Measurements from ENCODE around the gene LACRT.

Gene LACRT

DNA sequence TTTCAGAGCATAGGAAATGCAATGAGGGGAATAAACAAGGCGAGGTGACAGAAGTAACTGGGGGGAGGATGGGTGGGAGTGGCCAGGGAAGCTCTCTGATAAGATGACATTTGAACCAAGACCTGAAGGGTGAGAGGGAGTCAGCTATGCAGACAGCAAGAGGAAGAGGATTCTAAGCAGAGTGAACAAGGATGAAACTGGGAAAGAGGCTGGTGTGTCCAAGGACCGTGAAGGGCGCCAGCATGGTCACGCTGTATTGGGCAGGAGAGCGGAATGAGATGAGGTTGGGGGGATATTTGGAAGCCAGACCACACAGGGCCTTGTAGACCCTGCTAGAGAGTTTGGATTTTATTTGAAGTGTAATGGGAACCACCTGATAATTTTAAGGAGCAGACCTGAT lies 35.7 kb downstream of the LACRT start:
- DNase-seq = no peak

DNA sequence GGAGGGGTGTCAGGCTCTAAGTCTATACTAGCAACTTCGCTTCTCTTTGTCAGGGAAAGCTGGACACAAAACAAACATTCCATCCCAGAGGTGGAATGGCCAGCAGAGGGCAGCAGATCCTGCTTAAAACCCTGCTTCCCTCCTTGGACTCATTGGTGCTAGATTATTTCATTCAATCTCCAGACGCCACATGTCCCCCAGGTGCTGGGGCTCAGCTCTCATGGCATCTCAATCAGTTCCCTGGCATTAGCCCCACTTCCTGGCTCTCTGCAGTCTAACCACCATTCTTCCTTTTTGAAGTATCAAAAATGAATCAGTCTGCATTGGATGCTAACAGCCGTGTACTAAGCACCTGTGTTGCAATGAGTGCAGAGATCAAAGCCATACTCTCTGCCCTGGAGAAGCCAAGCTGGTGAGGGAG lies 38.2 kb downstream of the LACRT start:
- DNase-seq = peak; percentile 34 to 47

GRCh38 chr12:54595471-54595870 lies 39.2 kb downstream of the LACRT start:
- no peak for DNase-seq

DNA sequence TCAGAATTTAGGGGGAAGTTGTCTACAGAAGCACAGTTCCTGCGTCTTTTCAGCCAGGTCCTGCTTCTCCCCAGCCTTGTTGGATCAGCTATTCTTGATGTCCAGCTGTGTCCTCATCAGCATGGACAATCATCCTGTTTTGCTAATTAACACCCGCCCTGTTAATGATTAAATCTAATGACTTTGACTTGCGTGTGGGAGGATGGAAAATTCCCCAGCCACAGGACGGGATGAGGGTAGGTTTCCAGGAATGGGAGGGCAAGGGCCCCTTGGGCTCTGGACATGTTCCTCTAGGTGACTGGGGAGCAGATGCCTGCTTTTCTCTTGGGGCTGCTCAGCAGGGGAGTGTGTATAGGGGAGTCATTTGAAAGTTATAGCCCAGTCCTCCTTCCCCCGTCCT lies 41.0 kb downstream of the LACRT start:
- DNase-seq = no peak

GRCh38 chr12:54593135-54593534 lies 41.6 kb downstream of the LACRT start:
- DNase-seq = no peak

DNA sequence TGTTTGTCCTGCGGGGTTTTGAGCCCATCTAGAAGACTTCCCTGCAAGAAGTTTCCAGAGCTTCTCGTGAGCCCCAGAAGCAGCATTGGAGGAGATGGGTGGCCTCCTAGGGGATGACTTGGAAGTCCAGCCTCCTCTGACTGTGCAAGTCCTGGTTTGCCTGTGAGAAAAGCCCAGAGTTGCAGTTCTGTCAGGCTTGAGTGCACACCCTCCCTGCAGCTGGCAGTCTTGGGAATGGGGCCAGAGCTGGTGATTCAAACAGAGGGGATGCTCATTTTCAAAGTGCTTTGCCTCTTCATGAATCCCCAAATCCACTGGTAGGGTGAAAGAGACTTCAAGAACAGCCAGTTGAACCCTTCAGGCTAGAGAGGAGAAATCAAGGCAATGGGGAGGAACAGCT lies 42.4 kb downstream of the LACRT start:
- DNase-seq = no peak

GRCh38 chr12:54590978-54591591 lies 43.6 kb downstream of the LACRT start:
- no peak for DNase-seq

- DNase-seq = no peak
Measured at GRCh38 chr12:54589964-54590363, 44.7 kb downstream of the LACRT start.

DNA sequence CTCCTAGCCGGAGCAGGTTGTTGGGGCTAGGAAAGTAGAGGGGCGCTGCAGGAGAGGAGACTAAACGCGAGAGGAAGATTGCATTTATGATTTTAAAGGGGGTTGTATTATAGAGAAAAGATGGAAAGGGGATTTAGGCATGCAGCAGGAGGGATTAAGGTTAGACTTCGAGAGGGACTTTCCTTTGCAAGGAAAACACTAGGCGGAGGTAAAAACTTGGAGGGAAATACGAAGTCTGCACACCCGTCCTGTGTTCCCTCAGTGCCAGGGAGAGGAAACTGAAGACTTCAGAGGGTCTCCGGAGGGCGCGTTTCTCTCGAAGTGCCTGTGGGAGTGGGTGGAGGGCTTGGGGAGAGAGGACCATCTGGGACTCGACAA lies 45.8 kb downstream of the LACRT start:
- DNase-seq = no peak

DNA sequence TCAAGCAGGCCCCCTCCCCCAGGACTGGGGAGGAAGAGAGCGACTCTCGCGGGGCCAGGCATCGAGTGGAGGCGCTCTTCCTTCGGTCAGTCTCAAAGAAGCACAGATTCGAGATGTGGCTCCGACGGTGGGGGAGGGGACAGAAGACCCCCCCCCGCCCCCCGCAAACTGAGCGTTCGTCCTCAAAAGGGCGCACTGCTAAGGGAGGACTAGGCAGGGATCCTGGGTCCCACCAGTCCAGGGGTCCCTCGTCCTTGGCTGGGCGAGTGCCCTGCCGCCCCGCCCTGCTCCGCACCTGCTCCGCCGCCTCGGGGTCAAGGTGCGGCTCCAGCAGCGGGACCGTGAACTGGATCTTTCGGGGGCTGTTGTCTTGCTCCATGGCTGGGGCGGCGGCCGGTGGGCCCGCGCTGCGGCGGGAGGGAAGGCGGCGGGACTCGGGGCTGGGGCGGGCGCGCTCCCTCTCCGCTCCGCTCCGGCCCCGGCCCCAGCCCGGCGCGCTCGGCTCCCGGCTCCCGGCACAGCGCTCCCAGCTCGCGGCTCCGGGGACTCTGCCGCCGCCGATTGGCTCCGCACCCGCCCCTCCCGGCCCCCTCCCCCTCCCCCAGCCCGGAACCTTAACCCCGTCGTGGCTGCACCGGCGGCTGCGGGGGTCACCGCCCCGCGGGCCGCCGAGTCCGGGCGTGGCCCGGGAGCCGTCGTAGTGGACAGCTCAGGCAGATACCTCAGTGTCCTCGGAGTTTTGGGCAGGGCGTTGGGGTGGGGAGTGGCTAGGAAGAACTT lies 46.4 kb downstream of the LACRT start, which contains the start of gene PPP1R1A:
Gene PPP1R1A (minus strand): TSS at position 550 of the 780 bp plus-strand sequence. CDS start 171 bp downstream, at position 379.
- DNase-seq = no peak

DNA sequence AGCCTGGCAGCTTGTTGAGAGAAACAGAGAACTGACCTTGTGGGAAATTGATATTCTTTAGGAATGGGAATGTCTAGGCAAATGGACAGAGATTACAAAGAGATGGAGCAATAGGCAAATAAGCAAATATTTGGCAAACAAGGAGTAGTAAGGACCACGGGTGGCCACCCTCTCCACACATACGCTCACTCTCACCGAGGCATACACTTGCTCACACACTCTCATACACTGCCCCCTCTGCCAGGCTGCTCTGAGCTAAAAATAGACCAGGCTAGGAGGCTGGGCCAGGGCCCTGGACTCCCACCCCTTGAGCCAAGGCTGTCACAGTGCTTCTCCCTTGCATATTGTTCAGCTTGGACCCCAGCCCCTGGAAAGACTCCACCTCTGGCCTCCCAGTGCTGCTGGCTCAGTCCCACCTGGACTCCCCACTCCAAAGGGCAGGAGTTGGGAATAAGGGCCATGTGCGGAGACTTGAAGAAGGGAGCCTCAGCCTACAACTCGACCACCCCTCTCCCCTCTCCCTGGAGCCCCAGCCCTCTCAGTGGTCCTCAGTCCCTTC lies 47.3 kb downstream of the LACRT start:
- no peak for DNase-seq

GRCh38 chr12:54586620-54587019 lies 48.1 kb downstream of the LACRT start:
- no peak for DNase-seq

- DNase-seq = no peak
Measured at GRCh38 chr12:54585243-54585642, 49.5 kb downstream of the LACRT start.

GRCh38 chr12:54584128-54584527 lies 50.6 kb downstream of the LACRT start:
- DNase-seq = no peak

- DNase-seq = no peak
Measured at GRCh38 chr12:54583726-54584125, 51.0 kb downstream of the LACRT start.

GRCh38 chr12:54581412-54581811 lies 53.3 kb downstream of the LACRT start:
- DNase-seq = no peak
